HUES6 (cell line): ENCODE measurements around the gene COL25A1.

Experiments
- H3K27ac ChIP-seq: 2 replicates; pipeline ENCODE4 v1.7.0; 2013; ENCODE audit warnings: low read depth, mild to moderate bottlenecking, low read length, inconsistent platforms
- H3K27me3 ChIP-seq: 2 replicates; pipeline ENCODE4 v1.6.1; 2013; ENCODE audit warnings: low read length; ENCODE audit not compliant: control insufficient read depth, insufficient read depth
- H3K36me3 ChIP-seq: 2 replicates; pipeline ENCODE4 v1.6.1; 2013; ENCODE audit warnings: low read length; ENCODE audit not compliant: control insufficient read depth, insufficient read depth
- H3K4me1 ChIP-seq: 2 replicates; pipeline ENCODE4 v1.6.1; 2013; ENCODE audit warnings: low read length; ENCODE audit not compliant: control insufficient read depth, insufficient read depth
- H3K4me3 ChIP-seq: 2 replicates; pipeline ENCODE4 v1.5.1; 2013; ENCODE audit warnings: low read depth, low read length
- H3K9ac ChIP-seq: one replicate; pipeline ENCODE4 v1.6.1; 2013; ENCODE audit warnings: mild to moderate bottlenecking, low read length
- H3K9me3 ChIP-seq: 2 replicates; pipeline ENCODE4 v1.6.1; 2013; ENCODE audit warnings: low read depth, low read length; ENCODE audit not compliant: control insufficient read depth, insufficient read depth

The COL25A1 gene

DNA sequence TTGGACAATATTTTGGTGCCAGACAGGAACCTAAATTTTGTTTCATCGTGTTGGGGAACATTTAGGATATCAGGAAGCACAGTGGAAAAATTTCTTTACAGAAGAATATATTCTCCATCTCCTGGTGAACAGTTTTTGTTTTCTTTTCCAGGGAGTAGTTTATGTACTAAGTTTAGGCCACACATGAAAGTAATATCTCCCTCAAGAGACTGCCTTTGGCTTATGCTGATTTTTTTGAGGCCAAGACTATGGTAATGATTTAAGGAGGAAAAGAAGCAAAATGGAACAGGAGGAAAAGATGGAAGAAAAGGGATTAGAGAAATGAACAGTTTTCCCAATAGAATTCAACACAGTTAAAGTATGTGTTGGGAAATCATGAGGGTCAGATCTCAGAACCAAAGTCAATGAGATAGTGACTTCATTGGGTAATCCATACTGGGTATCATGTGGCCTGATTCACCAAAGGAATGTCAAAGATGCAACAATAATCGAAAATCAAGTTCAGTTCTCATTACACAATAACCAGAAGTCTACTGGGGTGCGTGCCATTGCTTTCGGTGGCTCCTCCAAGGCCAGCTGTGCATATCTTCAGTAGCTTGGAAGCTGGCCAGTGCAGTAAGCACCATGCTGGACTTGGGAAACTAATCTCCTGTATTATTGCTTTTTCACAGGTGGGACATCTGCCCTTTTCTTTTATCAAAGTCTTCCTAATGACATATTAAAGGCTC lies 234.8 kb downstream of the COL25A1 start:
- Histone ChIP-seq H3K36me3 (no peaks in the 10 kb centered on the region), H3K9me3 (no peaks in the 10 kb centered on the region; the same call in 1 of the 2 replicates), H3K4me1 (no peaks in the 10 kb centered on the region), H3K9ac (no peak overlapping the region), H3K4me3 (no peak overlapping the region), H3K27ac (no peak overlapping the region), H3K27me3 (no peaks in the 10 kb centered on the region)

DNA sequence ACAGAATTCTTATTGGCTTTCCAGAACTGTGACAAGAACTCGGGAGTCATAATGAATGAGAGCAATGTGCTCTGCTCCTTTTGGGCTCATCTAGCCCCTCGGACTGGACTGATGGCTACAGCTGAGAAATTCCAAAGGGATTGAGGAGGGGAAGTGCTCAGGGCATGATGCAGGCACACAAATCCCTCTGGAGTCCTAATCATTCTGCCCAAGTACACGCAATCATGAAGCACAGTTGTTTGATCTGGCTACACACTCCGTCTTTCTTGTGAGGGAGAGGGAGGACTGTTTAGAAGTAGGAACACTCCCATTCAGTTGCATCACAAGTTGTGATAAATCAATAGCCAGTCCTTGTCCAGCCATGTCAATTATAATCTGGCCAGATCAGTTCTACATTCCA lies 237.5 kb downstream of the COL25A1 start:
- Histone ChIP-seq H3K9ac (no peak overlapping the region), H3K9me3 (no peaks in the 10 kb centered on the region), H3K27me3 (no peaks in the 10 kb centered on the region), H3K4me3 (no peak overlapping the region), H3K4me1 (no peaks in the 10 kb centered on the region), H3K27ac (no peak overlapping the region), H3K36me3 (no peaks in the 10 kb centered on the region)

DNA sequence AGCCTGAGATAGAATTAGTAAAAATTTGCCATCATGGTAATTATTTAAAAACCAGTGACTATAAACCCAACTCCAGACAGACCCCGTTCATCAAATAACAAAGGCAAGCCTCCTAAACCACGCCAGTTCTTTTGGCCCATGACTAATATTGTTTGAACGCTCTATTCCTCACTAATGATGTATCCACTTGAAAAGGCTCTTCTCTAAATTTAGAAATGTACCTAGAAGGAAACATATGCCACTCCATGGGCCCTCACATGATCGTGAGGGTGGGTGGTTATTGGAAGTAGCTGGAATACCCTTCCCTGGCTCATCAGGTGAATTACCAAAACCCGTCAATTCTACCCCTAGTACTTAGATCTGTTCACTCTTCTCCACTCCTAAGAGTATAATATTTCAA lies 249.2 kb downstream of the COL25A1 start:
- Histone ChIP-seq H3K4me1 (no peaks in the 10 kb centered on the region), H3K27me3 (no peaks in the 10 kb centered on the region), H3K27ac (no peak overlapping the region), H3K9me3 (no peaks in the 10 kb centered on the region), H3K36me3 (no peaks in the 10 kb centered on the region), H3K4me3 (no peak overlapping the region), H3K9ac (no peak overlapping the region)

DNA sequence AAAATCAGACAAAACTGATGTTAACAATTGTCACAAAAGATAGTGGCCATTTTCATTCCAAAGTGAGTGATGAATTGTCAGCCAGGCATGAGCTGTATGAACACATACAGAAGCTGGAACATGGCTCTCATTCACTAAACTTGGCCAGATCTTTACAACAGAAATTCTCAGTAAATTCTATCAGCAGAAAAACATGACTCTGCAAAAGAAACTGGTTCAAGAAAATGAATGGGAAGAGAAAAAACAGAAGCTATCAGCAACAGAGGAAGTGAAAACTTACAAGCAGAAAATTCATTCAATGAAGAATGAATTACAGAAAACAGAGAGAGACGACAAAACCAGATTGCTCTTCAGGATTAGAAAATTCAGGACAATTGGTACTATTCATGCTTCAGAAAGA lies 249.6 kb downstream of the COL25A1 start:
- no peak overlapping the region for H3K27ac ChIP-seq
- no peaks in the 10 kb centered on the region for H3K4me1 ChIP-seq
- no peak overlapping the region for H3K4me3 ChIP-seq
- no peak overlapping the region for H3K9ac ChIP-seq
- H3K27me3 ChIP-seq: no peaks in the 10 kb centered on the region
- no peaks in the 10 kb centered on the region for H3K9me3 ChIP-seq
- H3K36me3 ChIP-seq: no peaks in the 10 kb centered on the region

DNA sequence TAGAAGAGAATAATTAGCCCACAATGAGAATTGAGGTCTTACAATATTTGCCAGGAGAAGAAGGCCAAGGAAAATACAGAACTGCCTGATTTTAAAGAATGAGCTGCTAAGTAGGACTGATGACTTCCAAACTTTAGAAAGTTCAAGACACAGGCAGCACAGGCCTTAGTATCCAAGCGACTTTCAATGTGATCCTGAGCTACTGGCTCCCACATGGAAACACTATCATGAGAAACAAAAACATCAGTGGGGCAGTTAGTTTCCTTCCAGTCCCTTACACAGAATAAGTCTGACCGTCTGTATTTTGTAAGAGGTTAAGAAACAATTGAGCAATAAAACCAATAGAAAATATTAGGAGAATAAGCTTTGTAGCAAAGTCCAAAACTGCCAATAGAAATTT lies 251.4 kb downstream of the COL25A1 start:
- Histone ChIP-seq H3K27ac (no peak overlapping the region), H3K4me1 (no peaks in the 10 kb centered on the region), H3K4me3 (no peak overlapping the region), H3K9me3 (no peaks in the 10 kb centered on the region), H3K36me3 (no peaks in the 10 kb centered on the region), H3K9ac (no peak overlapping the region), H3K27me3 (no peaks in the 10 kb centered on the region)

DNA sequence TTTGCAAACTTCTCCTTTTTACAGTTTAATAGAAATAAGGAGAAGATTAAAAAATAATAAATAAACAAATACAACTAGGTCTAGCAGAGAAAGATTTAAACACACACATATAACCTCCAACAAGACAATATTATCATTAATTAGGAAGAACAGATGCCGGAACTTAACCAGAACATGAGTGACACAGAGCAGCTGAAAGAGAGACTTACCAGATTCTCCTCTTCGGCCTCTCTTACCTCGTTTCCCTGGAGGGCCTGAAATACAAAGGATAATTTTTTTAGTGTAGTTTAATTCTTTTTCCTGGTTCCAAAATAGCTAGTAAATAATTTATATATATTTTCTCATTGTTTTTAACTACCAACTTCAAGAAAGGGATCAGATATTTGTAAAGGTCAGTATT lies 252.5 kb downstream of the COL25A1 start:
- no peak overlapping the region for H3K9ac ChIP-seq
- H3K36me3 ChIP-seq: no peaks in the 10 kb centered on the region
- H3K9me3 ChIP-seq: no peaks in the 10 kb centered on the region
- H3K27me3 ChIP-seq: no peaks in the 10 kb centered on the region
- H3K4me1 ChIP-seq: no peaks in the 10 kb centered on the region
- H3K27ac ChIP-seq: no peak overlapping the region
- no peak overlapping the region for H3K4me3 ChIP-seq

DNA sequence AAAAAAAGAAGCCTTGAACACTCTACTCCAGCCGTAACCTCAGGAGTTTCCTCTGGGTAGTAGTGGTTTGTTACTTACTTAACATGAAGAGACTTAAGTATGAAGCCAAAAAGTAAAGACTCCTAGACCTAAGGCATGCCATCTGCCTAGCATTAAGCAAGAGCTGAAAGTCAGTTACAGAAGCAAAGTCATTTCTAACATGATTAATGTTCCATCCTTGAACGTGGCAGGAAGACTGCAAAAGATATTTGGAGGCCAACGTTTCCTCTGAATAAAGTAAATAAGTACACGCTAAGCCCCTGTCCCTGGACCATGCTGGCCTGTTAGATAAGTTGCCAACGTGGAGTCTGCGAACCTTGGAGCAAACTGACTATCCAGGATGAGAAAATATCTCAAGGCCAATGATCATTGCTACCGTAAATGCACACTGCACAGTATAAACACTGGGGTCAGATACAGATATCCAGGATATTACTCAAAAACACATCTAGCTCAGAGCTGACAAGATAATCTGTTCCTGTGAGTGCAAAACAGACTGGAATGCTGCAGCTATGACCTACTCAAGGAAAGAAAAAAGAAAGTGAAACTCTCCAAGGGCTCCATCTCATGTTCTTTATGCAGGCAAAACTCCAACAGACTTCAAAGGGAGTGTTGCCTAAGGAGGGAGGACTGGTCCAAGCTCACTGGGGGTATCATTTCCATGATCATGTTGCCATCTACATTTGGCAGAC lies 255.8 kb downstream of the COL25A1 start:
- H3K36me3 ChIP-seq: no peaks in the 10 kb centered on the region
- no peaks in the 10 kb centered on the region for H3K9me3 ChIP-seq
- no peaks in the 10 kb centered on the region for H3K27me3 ChIP-seq
- H3K4me3 ChIP-seq: no peak overlapping the region
- no peaks in the 10 kb centered on the region for H3K4me1 ChIP-seq
- H3K9ac ChIP-seq: no peak overlapping the region
- H3K27ac ChIP-seq: no peak overlapping the region

DNA sequence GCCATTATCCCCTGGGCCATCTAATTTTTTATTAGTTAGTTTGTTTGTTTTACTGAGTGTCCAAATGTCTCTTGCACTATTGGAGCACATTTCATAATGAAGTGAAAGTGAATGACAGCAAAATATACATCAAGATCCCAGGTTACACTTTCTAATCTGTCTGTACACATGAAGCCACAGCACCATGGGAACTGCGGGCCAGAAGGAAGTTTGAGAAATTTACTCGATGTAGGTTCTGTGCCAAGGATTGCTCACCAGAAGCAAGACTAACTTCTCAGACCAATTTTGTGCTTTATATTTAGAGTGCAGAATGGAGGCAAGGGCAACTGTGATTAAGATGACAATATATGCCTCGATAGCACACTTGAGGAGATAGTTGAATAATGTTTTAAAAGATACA lies 258.0 kb downstream of the COL25A1 start:
- no peaks in the 10 kb centered on the region for H3K9me3 ChIP-seq
- no peaks in the 10 kb centered on the region for H3K36me3 ChIP-seq
- no peak overlapping the region for H3K27ac ChIP-seq
- H3K4me3 ChIP-seq: no peak overlapping the region
- H3K4me1 ChIP-seq: no peaks in the 10 kb centered on the region
- H3K9ac ChIP-seq: no peak overlapping the region
- no peaks in the 10 kb centered on the region for H3K27me3 ChIP-seq

DNA sequence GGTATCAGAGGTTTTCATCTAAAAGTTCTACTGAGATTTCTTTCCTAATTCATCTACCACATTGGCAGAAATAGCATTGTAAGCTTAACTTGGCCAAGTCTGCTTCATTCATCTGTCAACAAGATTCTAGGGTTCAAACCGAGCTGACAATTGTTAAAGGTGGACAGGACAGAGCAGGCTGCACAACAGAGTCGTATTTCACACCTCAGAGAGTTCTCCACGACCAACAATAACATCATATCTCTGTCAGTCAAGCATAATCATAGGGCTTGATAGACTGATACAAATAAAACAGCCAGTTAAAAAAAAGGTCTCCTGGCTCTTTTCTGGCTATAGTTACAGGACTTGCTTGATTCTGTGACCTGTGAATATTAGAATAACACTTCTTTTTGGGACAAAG lies 259.2 kb downstream of the COL25A1 start:
- Histone ChIP-seq H3K9me3 (no peaks in the 10 kb centered on the region), H3K27ac (no peak overlapping the region), H3K4me3 (no peak overlapping the region), H3K27me3 (no peaks in the 10 kb centered on the region), H3K36me3 (no peaks in the 10 kb centered on the region), H3K4me1 (no peaks in the 10 kb centered on the region), H3K9ac (no peak overlapping the region)

DNA sequence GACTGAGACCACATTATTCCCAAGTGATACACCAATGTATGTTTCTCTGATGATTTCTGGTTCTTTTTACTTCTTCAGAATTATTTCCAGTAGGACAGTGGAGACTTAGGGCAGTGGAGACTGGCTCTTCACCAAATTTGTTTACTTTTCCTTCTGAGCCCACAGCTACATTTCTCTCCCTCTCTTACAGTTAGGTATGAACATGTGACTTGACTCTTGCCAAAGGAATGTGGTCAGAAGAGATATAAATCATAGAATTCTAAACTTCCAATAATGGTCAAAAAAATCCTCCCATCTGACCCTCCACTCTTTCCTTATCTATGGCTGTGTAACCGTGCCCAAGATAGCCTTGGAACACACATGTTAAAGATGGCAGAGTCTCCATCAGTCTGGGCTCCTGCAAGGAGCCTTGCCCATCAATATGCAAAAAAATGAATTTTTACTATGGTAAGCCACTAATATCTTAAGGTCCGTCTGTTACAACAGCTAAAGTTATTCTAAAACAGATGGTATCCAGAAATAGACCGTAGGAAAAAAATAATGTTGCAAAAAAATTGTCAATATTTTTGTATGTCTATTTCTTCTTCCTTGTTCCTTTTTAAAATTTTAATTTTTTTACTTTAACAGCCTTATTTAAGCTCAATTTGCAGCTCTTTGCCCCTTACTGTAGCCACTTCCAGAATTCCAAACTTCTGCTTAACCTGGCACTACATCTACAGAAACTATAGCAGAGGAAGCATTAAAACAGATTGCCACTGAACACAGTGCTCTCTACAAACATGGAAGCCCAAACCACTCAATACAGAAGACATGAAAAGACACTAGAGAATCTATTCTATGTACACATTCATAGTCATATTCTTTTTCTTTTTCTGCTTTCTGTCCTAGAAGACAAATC lies 260.7 kb downstream of the COL25A1 start:
- no peak overlapping the region for H3K27ac ChIP-seq

DNA sequence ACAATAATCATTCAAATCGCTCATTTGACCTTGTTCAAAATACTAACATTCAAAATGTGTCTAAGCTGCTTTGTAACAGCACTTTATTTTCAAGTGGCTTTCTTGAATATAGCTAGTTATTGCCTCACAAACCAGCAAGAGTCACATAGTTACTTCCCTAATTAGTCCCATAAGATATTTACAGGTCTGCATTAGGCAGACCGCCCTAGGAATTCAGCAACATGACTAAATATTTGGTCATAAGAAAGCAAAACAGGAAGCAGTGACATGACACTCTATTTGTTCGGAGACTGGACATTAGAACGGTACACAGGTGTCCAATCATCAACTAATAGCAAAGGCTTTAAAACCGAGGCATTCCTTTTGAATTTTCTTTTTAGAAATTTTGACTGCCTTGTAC lies 262.0 kb downstream of the COL25A1 start:
- Histone ChIP-seq H3K4me1 (no peaks in the 10 kb centered on the region), H3K9ac (no peak overlapping the region), H3K9me3 (no peaks in the 10 kb centered on the region), H3K4me3 (no peak overlapping the region), H3K27ac (no peak overlapping the region), H3K27me3 (no peaks in the 10 kb centered on the region), H3K36me3 (no peaks in the 10 kb centered on the region)

More for the DNA sequence above, 260.7 kb downstream of the COL25A1 start:
- Histone ChIP-seq H3K4me3 (no peak overlapping the region), H3K9me3 (no peaks in the 10 kb centered on the region), H3K36me3 (no peaks in the 10 kb centered on the region), H3K27me3 (no peaks in the 10 kb centered on the region), H3K9ac (no peak overlapping the region), H3K4me1 (no peaks in the 10 kb centered on the region)
